Measurements from ENCODE around the gene MRPS7. TPM values are rescaled to one million over a fixed set of nuclear protein-coding genes. Genes with fewer than 3 reads are reported as not detected.

MRPS7 gene
- total RNA-seq, 1 donor, result 31.0 TPM

DNA sequence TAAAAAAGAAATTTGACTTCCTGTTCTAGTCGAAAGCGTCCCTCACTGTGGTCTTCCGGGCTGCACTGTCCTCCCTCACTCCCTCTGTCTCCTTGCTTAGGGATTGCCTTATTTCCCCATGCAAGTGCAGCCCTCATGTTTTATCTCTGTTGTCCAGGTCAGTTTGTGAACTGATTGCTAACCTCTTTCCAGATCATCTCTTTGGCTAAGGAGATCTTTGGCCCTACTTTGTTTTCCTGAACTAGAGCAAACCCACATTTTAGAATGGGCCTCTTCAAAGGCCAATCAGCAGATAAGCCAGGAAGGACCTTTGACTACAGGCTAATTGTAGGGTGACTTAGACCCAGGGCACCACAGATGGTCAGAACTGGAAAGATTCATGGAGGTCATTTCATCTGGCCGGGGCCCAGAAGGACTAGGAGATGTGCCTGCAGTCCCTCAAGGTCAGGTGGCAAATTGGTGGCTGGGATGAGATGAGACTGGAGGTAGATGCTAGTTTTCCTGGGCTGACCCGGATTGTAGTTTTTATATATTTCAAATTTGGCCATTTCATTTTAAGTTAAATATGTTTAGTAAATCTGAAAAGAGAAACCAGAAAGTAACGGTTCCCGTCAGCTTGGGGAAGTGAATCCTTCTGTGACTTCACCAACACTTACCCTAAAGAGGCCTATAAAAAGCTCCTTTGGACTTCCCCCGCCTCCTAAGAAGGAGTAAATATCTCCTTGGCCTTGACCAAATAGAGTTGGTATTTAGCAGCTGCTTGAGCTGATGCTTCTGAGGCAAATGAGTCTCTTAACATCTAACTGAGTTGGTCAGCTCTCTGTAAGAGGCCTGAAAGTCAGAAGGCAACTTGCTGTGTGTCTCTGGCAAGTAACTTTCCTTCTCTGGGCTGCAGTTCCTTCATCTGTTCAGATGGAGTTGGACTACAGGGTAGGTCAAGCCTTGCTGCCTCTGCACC is 33.8 kb downstream of the MRPS7 start:
- H3K4me3 ChIP-seq (ENCODE audit: low read depth, low read length), result no peak overlapping the region
- TF ChIP-seq CTCF (IDR thresholded peaks at IDR 0.05; ENCODE audit: insufficient read depth, low read length), result no peak
- DNase-seq (ENCODE audit: low read depth), result no peak

DNA sequence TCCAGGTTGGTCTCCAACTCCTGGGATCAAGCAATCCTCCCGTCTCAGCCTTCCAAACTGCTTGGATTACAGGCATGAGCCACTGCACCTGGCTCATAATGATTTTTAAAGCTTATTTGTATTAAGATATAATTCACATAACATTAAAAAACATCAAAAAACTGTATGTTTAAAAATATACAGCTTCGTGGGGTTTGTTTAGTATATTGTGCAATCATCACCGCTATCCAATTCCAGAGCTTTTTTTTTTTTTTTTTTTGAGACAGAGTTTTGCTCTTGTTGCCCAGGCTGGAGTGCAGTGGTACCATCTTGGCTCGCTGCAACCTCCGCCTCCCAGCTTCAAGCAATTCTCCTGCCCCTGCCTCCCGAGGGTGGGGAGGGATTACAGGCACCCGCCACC is 38.6 kb downstream of the MRPS7 start:
- no peak overlapping the region for H3K4me3 ChIP-seq (ENCODE audit: low read depth, low read length)
- TF ChIP-seq CTCF (IDR thresholded peaks at IDR 0.05; ENCODE audit: insufficient read depth, low read length), result no peak
- DNase-seq (ENCODE audit: low read depth), result no peak

DNA sequence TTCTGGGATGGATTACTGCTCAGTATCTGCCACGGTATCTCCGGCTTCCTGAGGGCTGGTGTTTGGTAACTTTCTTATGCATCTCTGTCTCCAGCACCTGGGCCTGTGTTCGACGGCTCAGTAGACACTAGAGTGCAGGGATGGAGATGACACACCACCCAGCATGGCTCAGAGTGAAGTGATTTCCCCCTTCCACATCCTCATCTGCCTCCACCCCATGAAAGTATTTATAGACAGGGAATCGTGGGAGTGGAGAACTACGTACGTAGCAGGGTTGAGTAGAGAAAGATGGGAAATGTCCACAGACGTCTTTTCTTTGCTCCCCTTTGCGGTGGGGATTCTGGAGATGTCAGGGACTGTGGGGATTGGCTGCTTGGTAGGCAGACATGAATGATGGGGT is 39.4 kb downstream of the MRPS7 start:
- TF ChIP-seq CTCF (IDR thresholded peaks at IDR 0.05; ENCODE audit: insufficient read depth, low read length), result no peak
- no peak overlapping the region for H3K4me3 ChIP-seq (ENCODE audit: low read depth, low read length)
- no peak for DNase-seq (ENCODE audit: low read depth)

DNA sequence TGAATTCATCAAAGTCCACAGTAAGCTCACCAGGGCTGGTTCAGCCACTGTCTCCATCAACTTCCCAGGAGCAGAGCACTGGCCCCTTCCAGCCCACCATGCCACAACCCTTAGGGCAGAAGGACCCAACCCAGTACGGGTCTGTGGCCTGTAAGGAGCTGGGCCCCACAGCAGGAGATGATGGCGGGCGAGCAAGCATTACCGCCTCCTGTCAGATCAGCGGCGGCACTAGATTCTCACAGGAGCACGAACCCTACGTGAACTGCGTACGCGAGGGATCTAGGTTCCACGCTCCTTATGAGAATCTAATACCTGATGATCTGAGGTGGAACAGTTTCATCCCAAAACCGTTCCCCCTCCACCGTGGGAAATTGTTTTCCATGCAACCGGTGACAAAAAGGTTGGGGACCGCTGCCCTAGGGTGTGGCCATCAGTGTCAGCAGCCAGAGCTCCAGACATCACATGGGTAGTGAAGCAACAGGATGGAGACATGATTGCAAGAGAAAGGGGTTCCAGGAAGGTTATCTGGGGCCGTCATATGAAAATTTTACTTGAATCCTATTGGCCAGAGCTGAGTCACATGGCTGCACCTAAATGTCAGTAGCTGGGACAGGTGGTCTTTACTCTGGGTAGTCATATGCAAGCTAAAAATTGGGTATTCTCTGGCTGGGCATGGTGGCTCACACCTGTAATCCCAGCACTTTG is 40.0 kb downstream of the MRPS7 start:
- no peak for TF ChIP-seq CTCF (IDR thresholded peaks at IDR 0.05; ENCODE audit: insufficient read depth, low read length)
- DNase-seq (ENCODE audit: low read depth), result no peak
- no peak overlapping the region for H3K4me3 ChIP-seq (ENCODE audit: low read depth, low read length)

DNA sequence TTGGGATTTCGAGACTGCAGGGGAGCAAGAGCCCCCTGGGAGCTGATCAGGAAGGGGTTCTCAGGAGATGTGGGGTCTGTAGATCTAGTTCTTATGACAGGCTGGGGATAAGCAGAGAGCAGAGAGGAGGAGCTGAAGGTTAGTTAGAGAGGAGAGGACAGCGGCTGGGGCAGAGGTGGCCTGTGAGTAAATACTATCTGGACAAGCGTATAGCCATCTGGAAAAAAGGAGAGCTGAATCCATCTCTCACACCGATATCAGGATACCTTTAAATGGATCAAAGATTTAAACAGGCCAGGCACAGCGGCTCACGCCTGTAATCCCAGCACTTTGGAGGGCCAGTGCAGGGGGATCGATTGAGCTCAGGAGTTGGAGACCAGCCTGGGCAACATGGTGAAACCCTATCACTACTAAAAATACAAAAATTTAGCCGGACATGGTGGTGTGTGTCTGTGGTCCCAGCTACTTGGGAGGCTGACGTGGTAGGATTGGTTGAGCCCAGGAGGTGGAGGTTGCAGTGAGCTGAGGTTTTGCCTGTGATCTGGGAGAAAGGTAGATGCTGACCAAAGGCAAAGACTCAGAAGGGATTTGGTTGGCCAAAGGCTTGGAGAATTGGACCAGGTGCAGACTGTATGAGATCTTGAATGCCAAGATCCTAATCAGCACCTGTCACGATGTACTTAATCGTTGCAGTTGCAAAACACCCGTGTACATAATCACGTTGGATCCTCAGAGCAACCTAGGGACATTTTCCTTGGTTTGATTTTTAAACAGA is 46.5 kb downstream of the MRPS7 start:
- DNase-seq (ENCODE audit: low read depth), result no peak
- no peak for TF ChIP-seq CTCF (IDR thresholded peaks at IDR 0.05; ENCODE audit: insufficient read depth, low read length)
- no peak overlapping the region for H3K4me3 ChIP-seq (ENCODE audit: low read depth, low read length)

DNA sequence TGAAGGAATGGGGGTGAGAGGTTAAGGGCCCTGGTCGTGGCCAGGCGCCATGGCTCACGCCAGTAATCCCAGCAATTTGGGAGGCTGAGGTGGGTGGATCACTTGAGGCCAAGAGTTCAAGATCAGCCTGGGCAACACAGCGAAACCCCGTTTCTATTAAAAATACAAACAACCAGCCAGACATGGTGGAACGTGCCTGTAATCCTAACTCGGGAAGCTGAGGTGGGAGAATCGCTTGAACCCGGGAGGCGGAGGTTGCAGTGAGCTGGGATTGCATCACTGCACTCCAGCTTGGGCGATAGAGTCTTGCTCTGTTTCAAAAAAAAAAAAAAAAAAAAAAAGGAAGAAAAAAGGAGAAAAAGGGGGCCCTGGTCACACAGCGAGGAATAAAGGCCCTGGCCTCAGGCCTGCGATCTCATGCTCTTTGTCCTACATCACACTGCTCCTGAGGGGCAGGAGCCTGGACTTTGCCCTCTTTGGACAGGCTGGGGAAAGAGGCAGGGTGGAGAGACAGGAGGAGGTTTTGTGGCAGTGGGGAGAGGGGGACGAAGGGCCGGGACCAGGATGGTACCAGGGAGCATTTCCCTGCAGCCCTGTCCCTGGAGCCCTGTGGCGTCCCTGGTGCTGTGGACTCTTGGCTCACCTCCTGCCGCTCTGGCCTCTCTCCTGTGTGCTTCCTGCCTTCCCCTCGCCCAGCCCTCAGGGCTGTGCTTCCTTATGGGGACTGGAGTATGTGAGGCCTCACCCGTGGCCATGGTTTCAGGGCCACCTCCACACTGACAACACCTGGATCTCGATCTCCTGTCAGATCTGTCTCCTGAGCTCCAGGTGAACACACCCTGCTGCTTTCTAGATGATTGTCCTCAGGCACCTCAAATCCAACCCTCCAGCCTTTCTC is 47.3 kb downstream of the MRPS7 start:
- H3K4me3 ChIP-seq (ENCODE audit: low read depth, low read length), result no peak overlapping the region
- TF ChIP-seq CTCF (IDR thresholded peaks at IDR 0.05; ENCODE audit: insufficient read depth, low read length), result no peak
- no peak for DNase-seq (ENCODE audit: low read depth)

Measured in fibroblast of the aortic adventitia (primary cell).